ENCODE data around the gene SHLD1. TPM values are rescaled to one million over a fixed set of nuclear protein-coding genes. Genes with fewer than 3 reads are reported as not detected.

The SHLD1 gene
- total and polyA plus RNA-seq, 2 donors (not counting 1 experiment from before 2014, with no cell fraction given), result 3.3 to 4.2 TPM

GRCh38 chr20:5913166-5913565, 163.0 kb downstream of the SHLD1 start:
- no peak overlapping the region for H3K4me3 ChIP-seq (replicated peaks in 1 of 4; ENCODE audit: control extremely low read depth in 1 of 4, insufficient read depth in 1 of 4, low read depth in 3 of 4, low read length in 4 of 4)
- H3K9me3 ChIP-seq (ENCODE audit: control insufficient read depth, insufficient read depth, low read depth, low read length), result no peaks in the 10 kb centered on the region
- H3K27me3 ChIP-seq (ENCODE audit: control insufficient read depth, insufficient read depth, low read length), result peaks cover 2% of the 10 kb centered on the region
- no peak overlapping the region for H3K4me2 ChIP-seq (ENCODE audit: extremely low read depth, insufficient read depth, low read length)
- H3K9ac ChIP-seq (ENCODE audit: insufficient read depth, low read length), result no peak overlapping the region
- H3K36me3 ChIP-seq (ENCODE audit: control insufficient read depth, insufficient read depth, low read length), result no peaks in the 10 kb centered on the region
- H2AFZ ChIP-seq (ENCODE audit: low read length), result no peak overlapping the region
- no peaks in the 10 kb centered on the region for H4K20me1 ChIP-seq (ENCODE audit: control insufficient read depth, extremely low read depth, insufficient read depth, low read length)
- TF ChIP-seq CTCF (conservative IDR thresholded peaks at IDR 0.05 in 1 of 2, IDR thresholded peaks at IDR 0.05 in 1 of 2; ENCODE audit: low read depth in 1 of 2, low read length in 2 of 2), result no peak
- no peak for TF ChIP-seq EZH2 (IDR thresholded peaks at IDR 0.05; ENCODE audit: low read length, missing control alignments)
- no peaks in the 10 kb centered on the region for H3K79me2 ChIP-seq (ENCODE audit: control insufficient read depth, insufficient read depth, low read length)
- DNase-seq (ENCODE audit: low read depth in 2 of 2), result no peak
- H3K27ac ChIP-seq (ENCODE audit: insufficient read depth, low read length), result no peak overlapping the region
- H3K4me1 ChIP-seq (ENCODE audit: control insufficient read depth, extremely low read depth, insufficient read depth, low read length), result peaks cover 3% of the 10 kb centered on the region

Other genes starting within 250 kb of the SHLD1 start
- 12.6 and 31.0 TPM in 2 replicates for gene GPCPD1, start 139.4 kb upstream of the SHLD1 start, total RNA-seq
- gene GPCPD1, start 139.4 kb upstream of the SHLD1 start, polyA plus RNA-seq, result 8.4 and 10.9 TPM in 2 replicates
- gene CHGB, start 161.1 kb downstream of the SHLD1 start, total RNA-seq, result under 0.01 TPM in 1 of 2 replicates, not detected in the other
- gene CHGB, start 161.1 kb downstream of the SHLD1 start, polyA plus RNA-seq, result 0.09 and 0.12 TPM in 2 replicates
- 7.2 and 7.8 TPM in 2 replicates for gene TRMT6, start 200.1 kb downstream of the SHLD1 start, total RNA-seq
- gene TRMT6, start 200.1 kb downstream of the SHLD1 start, polyA plus RNA-seq, result 12.5 and 17.1 TPM in 2 replicates
- 3.1 and 5.4 TPM in 2 replicates for gene MCM8, start 200.3 kb downstream of the SHLD1 start, total RNA-seq
- gene MCM8, start 200.3 kb downstream of the SHLD1 start, polyA plus RNA-seq, result 4.8 and 8.8 TPM in 2 replicates